GM18519 (cell line): Measurements from ENCODE around the gene PROSER3.

Source experiments
- ATAC-seq: cut with Tn5 transposase; IDR thresholded peaks from one replicate; pipeline ENCODE4 v1.9.1; 2021; ENCODE audit warnings: mild to moderate bottlenecking, moderate library complexity; ENCODE audit not compliant: unreplicated experiment, low FRiP score

Gene PROSER3

GRCh38 chr19:35812220-35813042 is 54.5 kb downstream of the PROSER3 start, which contains the start of gene PRODH2:
Gene PRODH2 (minus strand): TSS chr19:35812845. CDS start chr19:35812805, 40 bp downstream.
- no peak for ATAC-seq

- no peak for ATAC-seq
Measured at GRCh38 chr19:35813043-35813890, 55.3 kb downstream of the PROSER3 start.

GRCh38 chr19:35816262-35816661 is 58.3 kb downstream of the PROSER3 start:
- ATAC-seq, result no peak

DNA sequence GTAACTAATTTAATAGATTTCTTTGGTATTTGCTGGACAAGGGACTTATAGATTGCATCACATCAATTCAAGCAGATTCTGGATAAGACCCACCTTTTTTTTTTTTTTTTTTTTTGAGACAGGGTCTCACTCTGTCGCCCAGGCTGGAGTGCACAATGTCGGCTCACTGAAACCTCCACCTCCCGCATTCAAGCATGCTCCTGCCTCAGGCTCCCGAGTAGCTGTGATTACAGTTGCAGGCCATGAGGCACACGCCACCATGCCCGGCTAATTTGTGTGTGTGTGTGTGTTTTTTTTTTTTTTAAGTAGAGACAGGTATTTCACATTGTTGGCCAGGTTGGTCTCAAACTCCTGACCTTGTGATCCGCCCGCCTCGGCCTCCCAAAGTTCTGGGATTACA is 58.9 kb downstream of the PROSER3 start:
- ATAC-seq, result no peak

DNA sequence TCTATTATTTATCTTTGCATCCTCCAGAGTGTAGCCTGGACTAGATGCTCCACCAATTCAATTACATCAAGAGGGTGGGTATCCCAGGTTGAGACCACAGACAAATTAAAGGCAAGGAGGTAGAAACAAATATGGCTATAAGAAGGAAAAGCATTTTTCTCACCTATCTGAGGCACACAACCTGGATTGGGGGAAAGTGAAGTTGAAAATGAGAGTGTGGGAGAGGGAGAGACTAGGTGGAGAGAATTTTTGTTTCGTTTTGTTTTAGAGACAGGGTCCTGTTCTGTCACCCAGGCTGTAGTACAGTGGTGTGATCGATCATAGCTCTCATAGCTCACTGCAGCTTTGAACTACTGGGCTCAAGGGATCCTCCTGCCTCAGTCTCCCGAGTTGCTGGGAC is 60.5 kb downstream of the PROSER3 start:
- no peak for ATAC-seq
